GM12873 (cell line): ENCODE measurements around the gene FOXO3.

Experiments used
- TF ChIP-seq, protein P1 (sequence below): IDR thresholded peaks from 2 replicates; pipeline ENCODE4 v1.5.1; 2012; ENCODE audit warnings: low read depth, mild to moderate bottlenecking, moderate library complexity, low read length, control low read depth; ENCODE audit not compliant: insufficient read depth; ENCODE audit errors: missing control alignments

FOXO3 gene

DNA sequence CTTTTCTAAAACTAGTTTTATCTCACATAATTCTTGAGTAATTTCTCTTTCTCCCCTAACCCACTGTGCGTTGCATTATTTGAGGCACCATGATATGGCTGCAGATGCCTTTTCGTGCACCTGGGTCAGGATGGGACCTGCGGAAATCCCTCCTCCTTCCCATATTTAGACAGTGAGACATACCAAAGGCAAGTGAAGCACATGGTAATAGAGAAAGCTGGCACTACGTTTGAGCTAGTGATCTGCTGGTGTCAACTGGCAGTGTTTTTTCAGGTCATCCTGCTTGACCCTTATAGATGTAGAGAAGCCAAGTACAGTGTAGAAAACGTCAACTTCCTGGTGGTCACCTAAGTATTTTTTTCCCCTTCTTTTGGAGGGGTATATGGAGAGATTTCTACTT lies 71.7 kb downstream of the FOXO3 start:
- TF ChIP-seq, protein P1, sequence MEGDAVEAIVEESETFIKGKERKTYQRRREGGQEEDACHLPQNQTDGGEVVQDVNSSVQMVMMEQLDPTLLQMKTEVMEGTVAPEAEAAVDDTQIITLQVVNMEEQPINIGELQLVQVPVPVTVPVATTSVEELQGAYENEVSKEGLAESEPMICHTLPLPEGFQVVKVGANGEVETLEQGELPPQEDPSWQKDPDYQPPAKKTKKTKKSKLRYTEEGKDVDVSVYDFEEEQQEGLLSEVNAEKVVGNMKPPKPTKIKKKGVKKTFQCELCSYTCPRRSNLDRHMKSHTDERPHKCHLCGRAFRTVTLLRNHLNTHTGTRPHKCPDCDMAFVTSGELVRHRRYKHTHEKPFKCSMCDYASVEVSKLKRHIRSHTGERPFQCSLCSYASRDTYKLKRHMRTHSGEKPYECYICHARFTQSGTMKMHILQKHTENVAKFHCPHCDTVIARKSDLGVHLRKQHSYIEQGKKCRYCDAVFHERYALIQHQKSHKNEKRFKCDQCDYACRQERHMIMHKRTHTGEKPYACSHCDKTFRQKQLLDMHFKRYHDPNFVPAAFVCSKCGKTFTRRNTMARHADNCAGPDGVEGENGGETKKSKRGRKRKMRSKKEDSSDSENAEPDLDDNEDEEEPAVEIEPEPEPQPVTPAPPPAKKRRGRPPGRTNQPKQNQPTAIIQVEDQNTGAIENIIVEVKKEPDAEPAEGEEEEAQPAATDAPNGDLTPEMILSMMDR = no peak

DNA sequence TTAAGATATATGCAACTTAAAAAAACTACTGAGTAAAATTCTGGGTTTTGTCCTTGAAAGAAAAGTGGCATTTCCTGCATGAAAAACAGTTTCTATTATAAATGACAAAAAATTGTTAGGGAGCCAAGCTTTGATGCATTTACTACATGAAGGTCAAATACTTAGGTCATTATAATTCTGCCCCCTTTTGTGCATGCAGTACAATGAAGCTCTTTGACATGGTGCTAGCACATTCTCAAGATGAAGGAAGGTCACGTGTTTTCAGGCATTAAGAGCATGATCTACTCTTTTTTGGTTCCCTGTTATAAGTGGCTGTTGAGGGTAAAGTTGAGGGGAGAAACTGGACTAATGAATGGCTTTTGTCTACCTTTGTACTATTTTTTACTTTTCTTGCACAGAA lies 72.7 kb downstream of the FOXO3 start:
- TF ChIP-seq, protein P1 = no peak

DNA sequence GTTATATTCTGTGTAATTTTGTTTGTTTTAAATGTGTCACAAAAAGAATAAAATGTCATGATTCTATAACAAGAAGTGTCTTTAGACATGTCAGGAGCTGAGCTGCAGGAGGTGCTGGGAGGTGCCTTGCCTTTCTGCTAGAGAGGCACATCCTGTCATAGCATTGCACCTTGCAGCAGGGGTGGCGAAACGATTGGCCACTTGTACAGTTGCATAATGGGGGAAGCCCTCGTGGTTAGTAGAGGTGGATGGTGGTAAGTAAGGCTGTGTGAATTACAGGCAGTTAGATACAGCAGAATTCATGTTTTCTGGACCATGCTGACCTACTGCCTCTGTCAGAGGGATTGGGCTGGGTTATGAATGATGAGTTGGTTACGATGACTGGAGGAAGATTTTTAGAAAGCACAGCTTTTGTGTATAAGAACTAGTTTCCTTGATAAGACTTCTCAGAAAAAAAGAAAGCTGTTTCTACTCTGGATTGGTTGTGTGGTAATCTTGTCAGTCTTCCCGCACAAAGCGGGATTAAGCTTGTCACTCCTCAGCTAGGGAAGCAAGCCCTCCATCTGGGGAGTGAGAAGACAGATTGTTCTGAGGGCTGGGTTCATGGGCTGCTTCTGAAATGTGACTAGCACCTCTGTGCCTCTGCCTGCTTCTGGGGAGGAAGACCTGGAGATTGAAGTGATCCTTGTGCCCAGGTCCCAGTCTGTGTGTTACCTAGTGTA lies 74.9 kb downstream of the FOXO3 start:
- TF ChIP-seq, protein P1 = no peak

DNA sequence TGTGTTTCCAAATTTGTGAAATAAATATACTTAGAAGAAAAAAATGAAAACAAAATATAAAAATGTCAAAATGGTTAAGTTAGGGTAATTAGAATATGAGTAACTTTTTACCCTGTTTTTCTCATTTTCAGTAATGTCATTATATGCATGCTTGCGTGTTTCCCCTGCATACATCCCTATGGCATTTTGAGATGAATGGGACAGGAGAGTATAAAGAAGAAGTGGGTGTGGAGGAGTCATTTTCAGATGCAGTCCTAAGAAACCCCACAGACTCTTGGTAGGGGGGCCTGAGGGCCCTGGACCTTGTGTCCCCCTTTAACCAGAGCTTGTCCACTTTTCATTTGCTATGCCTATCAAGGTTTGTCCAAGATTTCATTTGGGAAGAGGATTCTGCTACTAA lies 77.2 kb downstream of the FOXO3 start:
- TF ChIP-seq, protein P1 = no peak

DNA sequence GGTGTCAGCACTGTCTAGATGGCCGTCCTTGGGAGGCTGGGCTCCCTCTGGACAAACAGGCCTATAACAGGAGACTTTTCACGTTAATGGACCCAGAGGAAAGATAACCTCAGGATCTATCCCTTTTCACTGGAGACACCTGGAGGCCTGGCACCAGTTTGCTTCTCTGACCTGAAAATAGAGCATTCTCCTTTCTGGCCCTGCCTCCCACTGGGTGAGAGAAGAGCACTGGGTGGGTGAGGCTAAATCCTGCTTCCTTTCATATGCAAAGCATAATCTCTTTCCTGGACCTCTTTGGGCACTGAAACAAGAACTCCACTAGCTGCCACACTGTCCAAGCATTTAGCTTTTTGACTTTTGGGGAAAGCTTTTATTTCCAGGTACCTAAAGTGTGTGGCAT lies 78.3 kb downstream of the FOXO3 start:
- TF ChIP-seq, protein P1 = no peak

DNA sequence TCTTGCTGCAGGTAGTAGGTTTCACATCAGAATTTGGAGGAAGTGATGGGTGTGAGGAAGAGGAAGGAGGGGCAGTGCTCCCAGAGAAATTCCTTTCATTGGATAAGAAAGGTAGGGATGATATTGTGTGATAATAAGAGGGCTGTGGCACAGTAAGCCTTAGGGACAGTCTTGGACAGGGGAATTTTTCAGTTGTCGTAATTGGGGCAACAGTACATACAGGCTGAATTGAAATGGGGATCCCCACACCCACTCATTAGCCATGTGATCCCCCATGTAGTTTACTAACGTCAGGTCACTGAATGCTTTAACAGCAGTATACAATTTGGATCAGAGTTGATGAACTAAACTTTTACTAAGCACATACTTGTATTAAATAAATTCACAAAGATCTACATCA lies 79.4 kb downstream of the FOXO3 start:
- TF ChIP-seq, protein P1 = no peak

DNA sequence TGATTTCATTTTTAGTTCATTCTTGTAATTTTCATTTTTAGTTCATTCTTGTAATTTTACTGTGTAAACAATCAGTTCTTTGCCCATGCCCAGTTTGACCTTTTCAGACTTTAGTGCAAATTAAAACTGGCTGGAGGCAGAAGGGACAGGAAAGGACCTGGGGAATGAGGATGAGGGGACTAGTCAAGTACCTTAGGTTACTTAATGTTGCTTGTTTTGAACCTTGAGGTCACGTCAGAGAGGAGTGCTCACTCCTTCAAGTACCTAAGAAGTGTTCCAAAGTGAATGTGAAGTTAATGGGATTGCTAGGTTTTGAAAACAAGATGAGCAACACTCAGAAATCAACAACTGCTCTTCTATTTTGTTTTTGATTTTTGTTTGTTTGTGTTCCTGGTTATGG lies 82.5 kb downstream of the FOXO3 start:
- TF ChIP-seq, protein P1 = no peak

DNA sequence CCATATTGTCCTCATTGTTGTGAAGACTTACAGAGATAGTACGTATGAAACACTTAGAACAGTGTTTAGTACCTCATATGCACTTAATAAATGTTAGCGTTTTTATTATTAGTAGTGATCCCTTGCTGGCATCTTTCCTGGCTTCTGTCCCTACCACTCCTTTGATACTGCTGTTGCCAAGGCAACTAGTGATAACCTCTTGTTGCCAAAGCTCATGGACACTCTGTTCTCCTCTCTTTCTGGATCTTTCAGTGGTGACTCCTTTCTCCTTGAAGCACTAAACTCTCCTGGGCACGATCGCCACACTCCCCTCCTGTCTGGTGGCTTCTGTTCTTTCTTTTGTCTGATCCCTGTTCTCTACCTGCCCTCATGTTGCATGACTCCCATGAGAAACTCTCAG lies 83.5 kb downstream of the FOXO3 start:
- TF ChIP-seq, protein P1 = no peak
